Measurements from ENCODE around the gene TPCN2. TPM values are rescaled to one million over a fixed set of nuclear protein-coding genes. Genes with fewer than 3 reads are reported as not detected.

TPCN2 gene
- total RNA-seq, 2 donors from 2014 or later = 4.2 to 5.3 TPM

DNA sequence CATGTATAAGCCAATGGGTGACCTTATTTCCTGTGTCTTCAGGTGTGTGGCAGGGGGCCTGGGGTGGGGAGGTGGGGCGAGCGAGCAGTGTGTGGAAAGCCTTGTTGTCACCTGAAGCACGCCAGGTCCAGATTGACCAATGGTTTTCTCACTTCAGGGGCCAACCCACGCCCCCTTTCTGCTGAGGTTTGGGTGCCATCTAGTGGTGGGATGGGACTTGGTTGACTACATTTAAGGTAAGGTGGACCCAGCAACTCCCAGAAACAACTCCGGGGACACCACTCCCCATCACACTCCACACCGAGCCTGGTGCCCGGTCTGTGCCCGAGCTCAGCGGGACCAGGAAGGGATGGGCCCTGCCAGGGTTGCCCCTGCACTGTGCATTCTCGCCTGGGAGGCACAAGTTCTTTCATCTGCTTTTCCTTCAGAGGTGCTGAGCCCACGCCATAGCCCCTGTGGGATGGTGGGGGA lies 40.0 kb downstream of the TPCN2 start:
- Histone ChIP-seq H3K36me3 (peaks cover 23% of the 10 kb centered on the region), H3K4me1 (peaks cover 0 to 14% of the 10 kb centered on the region in 2 donors), H3K9me3 (no peaks in the 10 kb centered on the region), H3K27ac (no peak overlapping the region), H3K27me3 (no peaks in the 10 kb centered on the region), H3K4me3 (no peak overlapping the region)
- TF ChIP-seq, protein P1, sequence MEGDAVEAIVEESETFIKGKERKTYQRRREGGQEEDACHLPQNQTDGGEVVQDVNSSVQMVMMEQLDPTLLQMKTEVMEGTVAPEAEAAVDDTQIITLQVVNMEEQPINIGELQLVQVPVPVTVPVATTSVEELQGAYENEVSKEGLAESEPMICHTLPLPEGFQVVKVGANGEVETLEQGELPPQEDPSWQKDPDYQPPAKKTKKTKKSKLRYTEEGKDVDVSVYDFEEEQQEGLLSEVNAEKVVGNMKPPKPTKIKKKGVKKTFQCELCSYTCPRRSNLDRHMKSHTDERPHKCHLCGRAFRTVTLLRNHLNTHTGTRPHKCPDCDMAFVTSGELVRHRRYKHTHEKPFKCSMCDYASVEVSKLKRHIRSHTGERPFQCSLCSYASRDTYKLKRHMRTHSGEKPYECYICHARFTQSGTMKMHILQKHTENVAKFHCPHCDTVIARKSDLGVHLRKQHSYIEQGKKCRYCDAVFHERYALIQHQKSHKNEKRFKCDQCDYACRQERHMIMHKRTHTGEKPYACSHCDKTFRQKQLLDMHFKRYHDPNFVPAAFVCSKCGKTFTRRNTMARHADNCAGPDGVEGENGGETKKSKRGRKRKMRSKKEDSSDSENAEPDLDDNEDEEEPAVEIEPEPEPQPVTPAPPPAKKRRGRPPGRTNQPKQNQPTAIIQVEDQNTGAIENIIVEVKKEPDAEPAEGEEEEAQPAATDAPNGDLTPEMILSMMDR (IDR thresholded peaks at IDR 0.05) = peak; percentile 58 to 78
- peak; percentile 85 for DNase-seq (ENCODE audit: low spot score)

DNA sequence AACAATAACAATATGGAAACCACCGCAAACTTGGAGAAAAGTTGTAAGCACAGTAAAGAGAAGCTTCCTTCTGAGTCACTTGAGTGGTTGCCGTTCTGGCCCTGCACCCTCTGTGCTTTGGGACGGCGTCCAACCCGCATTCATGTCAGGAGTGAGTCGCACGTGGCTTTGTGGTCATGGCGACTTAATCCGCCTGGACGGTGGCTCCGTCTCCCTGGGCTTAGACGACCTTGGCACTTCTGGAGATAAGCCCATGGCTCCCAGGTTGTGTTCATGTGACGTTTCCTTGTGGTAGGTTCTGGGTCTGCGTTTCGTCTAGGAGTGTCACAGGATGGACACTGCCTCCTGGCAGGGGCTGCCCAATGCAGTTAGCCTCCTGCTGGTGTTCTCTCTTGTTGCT lies 40.5 kb downstream of the TPCN2 start:
- no peaks in the 10 kb centered on the region for H3K9me3 ChIP-seq
- TF ChIP-seq, protein P1 (IDR thresholded peaks at IDR 0.05) = no peak
- H3K36me3 ChIP-seq = peaks cover 23% of the 10 kb centered on the region
- H3K27ac ChIP-seq = no peak overlapping the region
- peaks cover 0 to 14% of the 10 kb centered on the region in 2 donors for H3K4me1 ChIP-seq
- DNase-seq (ENCODE audit: low spot score) = no peak
- no peak overlapping the region for H3K4me3 ChIP-seq
- H3K27me3 ChIP-seq = no peaks in the 10 kb centered on the region

DNA sequence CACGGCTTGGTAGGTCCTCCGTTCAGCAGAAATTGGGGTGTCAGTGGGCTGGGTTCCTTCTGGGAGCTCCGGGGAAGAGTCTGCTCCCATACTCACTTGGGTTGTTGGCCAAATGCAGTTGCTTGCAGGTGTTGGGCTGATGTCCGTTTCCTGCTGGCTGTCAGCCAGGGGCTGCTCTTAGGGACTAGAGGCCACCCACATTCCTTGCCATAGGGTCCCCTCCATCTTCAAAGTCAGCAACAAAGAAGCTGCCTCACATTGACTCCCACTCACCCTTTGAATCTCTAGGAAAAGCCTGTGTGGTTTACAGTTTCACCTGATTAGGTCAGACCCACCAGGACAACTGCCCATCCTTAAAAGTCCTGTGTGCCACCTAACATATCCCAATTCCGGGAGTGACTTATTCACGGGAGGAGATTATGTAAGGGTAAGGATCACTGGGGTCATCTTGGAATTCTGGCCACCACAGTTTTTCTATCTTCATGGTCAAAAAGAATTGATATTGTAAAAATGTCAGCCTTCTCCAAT lies 43.0 kb downstream of the TPCN2 start:
- TF ChIP-seq, protein P1 (IDR thresholded peaks at IDR 0.05) = no peak
- DNase-seq (ENCODE audit: low spot score) = no peak
- Histone ChIP-seq H3K4me3 (no peak overlapping the region), H3K27ac (no peak overlapping the region), H3K4me1 (peaks cover 0 to 10% of the 10 kb centered on the region in 2 donors), H3K9me3 (no peaks in the 10 kb centered on the region), H3K36me3 (peaks cover 23% of the 10 kb centered on the region), H3K27me3 (no peaks in the 10 kb centered on the region)

DNA sequence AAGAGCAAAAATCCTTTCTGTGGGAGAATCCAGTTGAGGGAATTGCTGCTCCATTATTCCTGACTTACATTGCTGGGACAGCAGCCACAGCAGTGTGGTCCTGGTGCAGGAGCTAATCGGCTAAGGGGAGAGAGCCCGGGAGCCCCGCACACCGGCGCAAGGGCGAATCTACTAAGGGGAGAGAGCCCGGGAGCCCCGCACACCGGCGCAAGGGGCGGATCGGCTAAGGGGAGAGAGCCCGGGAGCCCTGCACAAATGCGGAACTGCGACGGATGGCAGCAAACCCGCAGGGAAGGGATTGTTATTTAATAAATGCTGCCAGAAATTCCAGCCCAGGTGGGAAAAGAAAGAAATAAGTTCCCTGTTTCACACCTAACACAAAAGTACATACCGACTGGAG lies 43.5 kb downstream of the TPCN2 start:
- TF ChIP-seq, protein P1 (IDR thresholded peaks at IDR 0.05) = no peak
- DNase-seq (ENCODE audit: low spot score) = no peak
- no peaks in the 10 kb centered on the region for H3K27me3 ChIP-seq
- H3K4me3 ChIP-seq = no peak overlapping the region
- H3K4me1 ChIP-seq = peaks cover 0 to 6% of the 10 kb centered on the region in 2 donors
- peaks cover 23% of the 10 kb centered on the region for H3K36me3 ChIP-seq
- H3K27ac ChIP-seq = no peak overlapping the region
- no peaks in the 10 kb centered on the region for H3K9me3 ChIP-seq

DNA sequence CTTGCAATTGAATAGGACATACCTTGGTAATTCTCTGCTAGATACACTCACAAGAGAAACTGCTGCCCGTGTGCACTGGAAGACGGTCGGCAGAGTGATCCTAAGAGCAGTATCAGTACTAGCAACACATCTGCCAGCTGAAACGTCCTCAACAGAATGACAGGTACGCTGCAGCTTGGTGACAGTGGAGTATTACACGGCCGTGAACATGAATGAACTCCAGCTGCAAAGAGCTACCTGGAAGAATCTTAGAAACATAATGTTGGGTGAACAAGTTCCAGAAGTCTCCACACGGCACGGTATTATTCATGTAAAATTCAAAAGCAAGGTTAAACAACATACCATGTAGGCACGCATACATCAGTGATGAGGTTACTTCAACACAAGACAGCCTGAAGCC lies 44.4 kb downstream of the TPCN2 start:
- TF ChIP-seq, protein P1 (IDR thresholded peaks at IDR 0.05) = no peak

More for the DNA sequence above, 44.4 kb downstream of the TPCN2 start:
- no peak overlapping the region for H3K27ac ChIP-seq
- peaks cover 0 to 6% of the 10 kb centered on the region in 2 donors for H3K4me1 ChIP-seq
- H3K4me3 ChIP-seq = no peak overlapping the region
- H3K36me3 ChIP-seq = peaks cover 17% of the 10 kb centered on the region
- H3K9me3 ChIP-seq = no peaks in the 10 kb centered on the region
- H3K27me3 ChIP-seq = no peaks in the 10 kb centered on the region
- no peak for DNase-seq (ENCODE audit: low spot score)
